OCI-LY3 (cell line): ENCODE data around the gene KCNH2.

Experiments used
- EZH2phosphoT487 ChIP-seq: fragments of 200-600 bp; shearing (Covaris generic); IDR thresholded peaks from 2 replicates; pipeline ENCODE4 v1.6.1; 2018; ENCODE audit warnings: antibody characterized with exemption, mixed run types, low read depth
- TF ChIP-seq, protein P1 (sequence below): fragments of 200-600, 300-600 bp; sonication (generic); IDR thresholded peaks from 2 replicates; pipeline ENCODE4 v1.5.1; 2014; ENCODE audit warnings: antibody characterized with exemption, low read length, low read depth

DNA sequence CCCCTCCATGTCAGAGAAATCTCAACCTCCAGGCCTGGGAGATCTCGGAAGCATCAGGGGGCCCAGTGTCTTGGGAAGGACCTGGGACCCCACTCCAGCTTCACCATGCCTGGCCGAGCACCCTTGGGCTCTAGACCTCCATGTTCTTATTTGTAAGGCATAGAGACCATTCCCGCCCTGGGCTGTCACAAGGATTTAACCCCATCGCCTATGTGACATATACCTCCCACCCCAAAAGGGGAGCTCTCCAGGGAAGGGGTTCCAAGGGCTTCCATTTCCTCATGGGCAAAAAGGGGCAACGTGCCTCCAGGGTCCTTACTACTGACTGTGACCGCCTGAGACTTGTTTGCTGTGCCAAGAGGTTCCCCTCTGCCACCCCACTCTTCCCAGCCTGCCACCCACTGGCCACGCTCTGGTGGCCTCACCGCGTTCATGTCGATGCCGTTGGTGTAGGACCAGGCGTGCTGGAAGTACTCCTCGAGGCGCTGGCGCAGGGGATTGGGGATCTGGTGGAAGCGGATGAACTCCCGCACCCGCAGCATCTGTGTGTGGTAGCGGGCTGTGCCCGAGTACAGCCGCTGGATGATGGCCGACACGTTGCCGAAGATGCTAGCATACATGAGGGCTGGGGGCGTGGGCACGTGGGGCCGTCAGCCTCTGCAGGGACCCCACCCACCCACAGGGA, 27.5 kb downstream of the KCNH2 start:
- TF ChIP-seq, protein P1, sequence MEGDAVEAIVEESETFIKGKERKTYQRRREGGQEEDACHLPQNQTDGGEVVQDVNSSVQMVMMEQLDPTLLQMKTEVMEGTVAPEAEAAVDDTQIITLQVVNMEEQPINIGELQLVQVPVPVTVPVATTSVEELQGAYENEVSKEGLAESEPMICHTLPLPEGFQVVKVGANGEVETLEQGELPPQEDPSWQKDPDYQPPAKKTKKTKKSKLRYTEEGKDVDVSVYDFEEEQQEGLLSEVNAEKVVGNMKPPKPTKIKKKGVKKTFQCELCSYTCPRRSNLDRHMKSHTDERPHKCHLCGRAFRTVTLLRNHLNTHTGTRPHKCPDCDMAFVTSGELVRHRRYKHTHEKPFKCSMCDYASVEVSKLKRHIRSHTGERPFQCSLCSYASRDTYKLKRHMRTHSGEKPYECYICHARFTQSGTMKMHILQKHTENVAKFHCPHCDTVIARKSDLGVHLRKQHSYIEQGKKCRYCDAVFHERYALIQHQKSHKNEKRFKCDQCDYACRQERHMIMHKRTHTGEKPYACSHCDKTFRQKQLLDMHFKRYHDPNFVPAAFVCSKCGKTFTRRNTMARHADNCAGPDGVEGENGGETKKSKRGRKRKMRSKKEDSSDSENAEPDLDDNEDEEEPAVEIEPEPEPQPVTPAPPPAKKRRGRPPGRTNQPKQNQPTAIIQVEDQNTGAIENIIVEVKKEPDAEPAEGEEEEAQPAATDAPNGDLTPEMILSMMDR = no peak
- TF ChIP-seq EZH2phosphoT487 = no peak
